Endothelial cell of umbilical vein (primary cell): Measurements from ENCODE around the gene DYNC1H1.

Experiments used
- CTCF ChIP-seq, 2 donors: IDR thresholded peaks; 1 replicate in 1 of 2; 2 replicates in 1 of 2; pipeline ENCODE4 v1.5.1; 2011; ENCODE audit warnings: low read length in 2 of 2, mild to moderate bottlenecking in 2 of 2, moderate library complexity in 2 of 2, control low read depth in 1 of 2, inconsistent platforms in 1 of 2, low read depth in 1 of 2; ENCODE audit not compliant: insufficient read depth in 1 of 2; ENCODE audit errors: extremely low read depth in 1 of 2
- GATA2 ChIP-seq: IDR thresholded peaks from 2 replicates; pipeline ENCODE4 v1.7.0; 2011; ENCODE audit warnings: low read depth, mild to moderate bottlenecking, moderate library complexity, mixed read lengths, low read length; ENCODE audit not compliant: insufficient read length, insufficient read depth
- POLR2A ChIP-seq: IDR thresholded peaks from 2 replicates; pipeline ENCODE4 v1.6.1; 2012; ENCODE audit warnings: low read depth, mild to moderate bottlenecking, control low read depth, low read length

DNA sequence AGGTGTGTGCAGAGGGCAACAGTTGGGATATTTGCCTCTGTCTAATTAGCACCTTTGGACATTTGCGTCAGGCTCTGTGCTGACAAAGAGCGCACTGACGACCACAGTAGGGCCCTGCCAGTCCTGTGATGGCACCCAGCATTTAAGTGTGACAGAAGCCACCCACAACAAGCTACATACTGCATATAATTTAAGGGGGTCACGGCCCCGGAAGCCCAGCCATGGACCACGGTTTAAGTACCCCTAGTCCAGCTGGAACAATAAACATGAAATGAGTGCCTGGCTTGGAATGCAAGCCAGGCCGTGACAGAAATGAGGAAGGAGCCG, 16.8 kb upstream of the DYNC1H1 start:
- TF ChIP-seq POLR2A (no peak), CTCF (IDR thresholded peaks at IDR 0.05; ENCODE audit: extremely low read depth in 1 of 2, insufficient read depth in 1 of 2, low read depth in 1 of 2, low read length in 2 of 2) (no peak), GATA2 (no peak)
